NCI-H748 treated with DMSO at 0.1 percent for 48 hours (cell line): ENCODE measurements around the gene KCNAB1.

Source experiments
- DNase-seq: peaks from one replicate; lab custom pipeline; 2025; lab: John Stamatoyannopoulos, UW

The KCNAB1 gene

DNA sequence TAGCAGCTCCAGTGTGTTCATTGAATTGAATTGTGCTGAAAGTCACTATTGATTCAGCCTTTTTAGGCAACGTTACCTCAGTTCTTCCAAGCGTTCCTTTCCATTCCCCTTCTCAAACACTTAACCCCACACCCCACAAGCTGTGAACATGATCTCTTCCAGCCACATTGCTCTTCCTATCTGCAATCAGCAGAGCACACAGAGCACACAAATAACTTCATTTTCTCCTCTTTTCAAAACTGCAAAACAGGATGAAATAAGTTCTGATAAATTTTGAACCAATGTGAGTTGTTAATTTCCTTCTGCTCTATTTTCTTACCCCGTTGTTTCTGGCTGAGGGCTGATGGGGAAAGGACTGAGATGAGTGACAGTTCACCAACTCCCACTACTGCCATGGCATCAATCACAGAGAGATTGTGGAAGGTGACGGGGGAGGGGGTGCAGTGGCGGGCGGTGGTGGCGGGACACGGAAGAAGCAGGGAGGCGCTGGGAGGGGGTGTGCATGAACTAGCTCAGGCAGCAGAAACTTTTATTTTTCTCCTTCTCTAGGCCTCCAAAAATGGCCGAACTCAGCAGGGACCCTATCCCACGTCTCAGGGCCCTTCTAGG is 287.3 kb downstream of the KCNAB1 start:
- no peak for DNase-seq

- no peak for DNase-seq
Observed at GRCh38 chr3:156409694-156410093, 289.3 kb downstream of the KCNAB1 start.

GRCh38 chr3:156412600-156412999 is 292.2 kb downstream of the KCNAB1 start:
- no peak for DNase-seq

GRCh38 chr3:156413293-156413892 is 293.0 kb downstream of the KCNAB1 start:
- DNase-seq: no peak

DNA sequence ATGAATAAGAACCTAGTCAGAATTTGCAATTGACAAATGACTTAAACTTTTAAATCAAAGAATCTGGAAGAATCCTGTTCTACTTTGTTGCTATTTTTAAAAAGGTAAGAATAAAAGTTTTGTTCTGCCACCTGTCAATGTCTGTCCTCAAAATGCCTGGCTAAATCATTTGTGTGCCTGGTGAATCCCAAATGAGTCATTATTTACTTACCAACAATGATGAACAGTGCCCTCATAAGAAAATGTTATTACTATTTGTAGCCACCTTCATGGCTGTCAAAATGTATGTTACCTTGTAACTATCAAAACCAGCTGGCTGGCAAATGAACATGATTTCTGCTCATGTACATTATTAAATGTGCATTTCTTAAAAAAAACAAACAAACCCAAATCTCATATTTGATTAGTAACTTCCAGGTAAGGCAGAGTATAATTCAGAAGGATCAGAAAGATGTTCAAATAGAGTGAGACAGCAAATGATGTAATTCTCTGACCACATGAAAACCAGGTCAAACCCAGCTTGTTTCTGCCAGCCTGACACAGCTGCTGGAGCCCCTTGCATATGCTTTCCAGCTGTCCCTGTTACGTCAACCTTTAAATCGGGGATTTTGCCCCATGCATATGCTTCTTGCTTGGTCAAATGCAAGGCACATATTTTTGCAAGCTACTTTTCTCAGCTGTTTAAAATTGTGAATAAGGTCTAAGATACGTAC is 296.6 kb downstream of the KCNAB1 start:
- DNase-seq: no peak

GRCh38 chr3:156417559-156418132 is 297.3 kb downstream of the KCNAB1 start:
- no peak for DNase-seq

DNA sequence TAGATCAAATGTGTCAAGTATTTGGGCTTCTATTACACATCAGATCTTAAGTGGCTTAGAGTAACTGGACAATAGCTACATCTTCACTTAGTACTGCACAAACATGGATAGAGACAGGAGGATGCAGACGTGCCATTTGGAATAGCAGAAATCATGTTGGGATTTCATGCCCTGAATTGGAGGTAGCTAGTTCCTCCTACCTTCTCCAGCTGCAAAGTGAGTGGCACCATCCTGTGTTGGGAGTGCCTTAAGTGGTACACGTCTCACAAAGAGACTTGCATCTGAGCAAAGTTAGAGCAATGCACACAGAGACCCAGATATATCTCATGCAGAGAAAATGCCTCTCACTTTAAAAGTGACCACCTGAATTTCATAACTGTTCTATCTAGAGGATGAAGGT is 298.1 kb downstream of the KCNAB1 start:
- DNase-seq: no peak

- no peak for DNase-seq
Observed at GRCh38 chr3:156421534-156421933, 301.2 kb downstream of the KCNAB1 start.

- DNase-seq: no peak
Observed at GRCh38 chr3:156424758-156425157, 304.4 kb downstream of the KCNAB1 start.

GRCh38 chr3:156425651-156426050 is 305.3 kb downstream of the KCNAB1 start:
- DNase-seq: no peak

DNA sequence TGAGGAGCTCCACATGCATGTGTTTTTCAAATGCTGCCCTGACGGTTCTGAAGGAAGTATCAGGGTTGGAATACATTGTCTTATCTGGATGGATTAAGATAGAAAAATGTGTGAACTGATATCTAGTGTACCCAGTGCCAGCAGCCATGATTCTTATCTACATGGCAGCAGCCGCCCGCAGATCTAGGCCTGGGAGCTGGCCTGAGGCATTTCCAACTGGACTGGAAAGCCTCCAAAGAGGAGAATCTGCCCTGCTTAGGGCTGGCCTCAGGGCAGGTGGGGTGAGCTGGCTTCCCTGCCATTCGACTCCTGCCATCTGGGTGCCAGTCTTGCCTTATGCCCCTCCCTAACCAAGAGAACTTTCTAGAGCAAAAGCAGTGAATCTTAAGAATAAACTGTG is 308.7 kb downstream of the KCNAB1 start:
- no peak for DNase-seq

DNA sequence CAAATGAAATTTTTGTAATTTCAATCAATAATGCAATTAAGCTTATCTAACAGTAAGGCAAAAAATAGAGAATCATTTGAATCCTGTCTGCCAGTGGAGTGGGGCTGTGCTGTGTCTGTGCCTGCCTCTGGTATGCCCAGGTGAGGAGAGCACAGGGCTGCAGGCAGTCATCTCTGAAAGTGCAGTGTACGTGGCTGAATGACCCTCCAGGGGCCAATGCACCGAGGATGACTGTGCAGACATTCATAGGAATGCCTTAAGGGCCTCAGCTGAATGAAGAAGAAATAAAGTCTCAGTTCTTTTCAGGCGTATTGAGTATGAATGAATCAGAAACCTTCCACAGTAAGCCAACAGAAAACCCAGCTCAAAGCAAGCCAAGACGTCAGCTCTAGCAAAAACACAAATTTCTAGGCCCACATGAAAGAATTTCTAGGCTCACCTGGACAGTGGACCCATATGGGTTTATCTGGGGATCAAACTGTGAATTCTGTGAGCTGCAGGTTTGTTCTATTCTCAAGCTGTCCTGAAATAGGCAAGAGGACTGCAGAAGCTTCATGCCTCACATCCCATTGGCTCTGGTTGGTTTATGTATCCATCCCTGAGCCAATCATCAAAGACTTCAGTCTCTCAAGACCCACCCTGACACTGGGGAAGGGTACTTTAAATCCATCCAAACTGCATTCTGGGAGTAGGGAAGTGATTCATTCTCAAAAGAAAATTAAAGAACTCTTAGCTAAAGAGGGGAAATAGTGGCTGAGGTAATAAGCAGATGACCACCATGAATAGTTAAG is 311.2 kb downstream of the KCNAB1 start:
- no peak for DNase-seq

DNA sequence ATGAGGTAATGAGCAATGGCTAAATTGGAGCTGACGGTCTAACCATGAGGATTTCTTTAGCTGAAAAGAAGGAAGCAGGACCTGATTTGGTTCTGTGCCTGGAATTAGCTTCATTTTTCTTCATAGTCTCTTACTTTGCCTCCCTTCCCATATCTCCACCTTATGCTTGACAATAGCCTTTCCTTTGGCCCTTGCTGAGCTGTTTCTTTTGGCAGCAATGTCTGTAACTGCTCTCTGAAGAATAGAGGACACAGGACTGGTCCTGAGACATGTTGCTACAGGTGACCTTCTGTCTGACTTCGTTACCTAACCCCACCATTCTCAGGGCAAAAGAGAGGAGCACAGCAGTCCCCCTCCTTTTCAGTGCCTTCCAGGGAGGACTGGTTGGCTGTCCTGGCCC is 312.2 kb downstream of the KCNAB1 start:
- DNase-seq: no peak

- no peak for DNase-seq
Observed at GRCh38 chr3:156433138-156433537, 312.8 kb downstream of the KCNAB1 start.

- DNase-seq: no peak
Observed at GRCh38 chr3:156433910-156434309, 313.5 kb downstream of the KCNAB1 start.

DNA sequence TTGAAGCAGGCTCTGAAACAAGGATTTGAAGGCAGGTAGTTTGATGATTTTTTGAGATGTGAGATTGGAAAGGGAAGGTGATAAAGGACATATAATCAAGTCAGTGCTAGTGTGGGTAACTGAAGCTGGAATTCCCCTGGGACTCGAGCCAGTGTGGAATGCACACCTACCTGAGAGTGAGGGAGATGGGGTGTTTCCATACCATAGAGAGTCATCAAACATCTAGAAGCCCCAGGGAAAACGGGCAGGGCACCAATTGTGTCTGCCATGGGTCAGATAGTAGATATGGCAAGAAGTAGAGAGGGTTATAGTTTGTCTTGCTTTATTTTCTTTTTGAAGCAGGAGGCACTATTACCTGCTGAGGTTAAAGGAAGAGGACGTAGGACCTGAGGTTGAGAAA is 314.5 kb downstream of the KCNAB1 start:
- DNase-seq: no peak

GRCh38 chr3:156443079-156443478 is 322.7 kb downstream of the KCNAB1 start:
- no peak for DNase-seq

DNA sequence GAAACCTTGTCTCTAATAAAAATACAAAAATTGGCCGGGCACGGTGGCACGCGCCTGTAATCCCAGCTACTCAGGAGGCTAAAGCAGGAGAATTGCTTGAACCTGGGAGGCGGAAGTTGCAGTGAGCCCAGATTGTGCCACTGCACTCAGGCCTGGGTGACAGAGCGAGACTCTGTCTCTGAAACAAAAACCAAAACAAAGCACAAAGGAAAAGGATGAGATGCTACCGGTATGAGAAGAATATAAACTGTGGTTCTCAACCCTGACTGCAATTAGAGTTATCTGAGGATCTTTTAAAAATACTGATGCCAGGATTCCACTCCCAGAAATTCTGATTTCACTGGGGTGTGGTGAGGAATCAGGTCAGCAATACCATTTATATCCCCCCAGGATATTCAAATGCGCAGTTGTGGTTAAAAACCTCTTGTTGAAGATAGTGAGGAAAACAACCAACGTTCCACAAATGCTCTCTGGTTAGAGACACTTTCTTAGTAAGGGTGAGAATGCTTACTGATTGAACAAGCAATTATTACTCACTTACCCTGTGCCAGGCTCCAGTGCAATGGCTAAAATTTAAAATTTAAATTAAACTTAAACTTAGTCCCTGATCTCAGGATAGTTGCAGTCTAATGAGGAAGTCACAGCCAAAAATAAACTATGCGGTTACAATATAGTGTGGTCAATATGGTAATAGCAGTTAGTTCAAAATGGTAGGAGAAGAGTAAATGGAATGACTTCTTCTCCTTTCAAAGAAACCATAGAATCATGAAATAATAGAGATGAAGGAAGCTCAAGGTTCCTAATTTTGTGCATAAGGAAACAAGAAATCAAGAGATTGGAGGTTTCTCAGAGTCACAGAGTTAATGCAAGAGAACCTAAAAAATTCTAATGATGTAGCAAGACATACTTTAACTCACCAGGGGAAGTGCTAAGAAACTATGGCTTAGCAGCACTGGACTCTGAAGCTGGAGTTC is 325.0 kb downstream of the KCNAB1 start:
- DNase-seq: no peak

GRCh38 chr3:156448300-156448699 is 327.9 kb downstream of the KCNAB1 start:
- DNase-seq: no peak

- DNase-seq: no peak
Observed at GRCh38 chr3:156449710-156450574, 329.6 kb downstream of the KCNAB1 start.
